WTC11 (cell line): Measurements from ENCODE around the gene SLF1.

ENCODE experiments used
- CTCF ChIP-seq: fragments of 200-600 bp; IDR thresholded peaks from 2 replicates; pipeline ENCODE4 v1.8.0; 2022; ENCODE audit warnings: antibody characterized with exemption
- FOXJ3 ChIP-seq: sonication (generic); formaldehyde crosslinking; IDR thresholded peaks from 2 replicates; pipeline ENCODE4 v1.9.0; 2021; ENCODE audit warnings: missing genetic modification reagents, mild to moderate bottlenecking, borderline replicate concordance
- TEAD4 ChIP-seq: sonication (generic); formaldehyde crosslinking; IDR thresholded peaks from 2 replicates; pipeline ENCODE4 v1.8.0; 2022; ENCODE audit warnings: mild to moderate bottlenecking, missing genetic modification reagents

GRCh38 chr5:94640176-94640575 lies 21.7 kb downstream of the SLF1 start:
- TF ChIP-seq CTCF (no peak), TEAD4 (CRISPR knock-in tag) (no peak), FOXJ3 (CRISPR knock-in tag) (no peak)
